AG10803 (cell line): ENCODE measurements around the gene SMOC2.

Experiments
- DNase-seq: peaks from one replicate; pipeline ENCODE4 v3.0.0; 2010; ENCODE audit warnings: low read depth
- H3K4me3 ChIP-seq: 2 replicates; pipeline ENCODE4 v1.5.1; 2011; ENCODE audit warnings: mild to moderate bottlenecking, low read length, control low read depth
- TF ChIP-seq, protein P1 (sequence below): conservative IDR thresholded peaks from 2 replicates; pipeline ENCODE4 v1.5.1; 2011; ENCODE audit warnings: mild to moderate bottlenecking, low read length, control low read depth, inconsistent platforms

Gene SMOC2

DNA sequence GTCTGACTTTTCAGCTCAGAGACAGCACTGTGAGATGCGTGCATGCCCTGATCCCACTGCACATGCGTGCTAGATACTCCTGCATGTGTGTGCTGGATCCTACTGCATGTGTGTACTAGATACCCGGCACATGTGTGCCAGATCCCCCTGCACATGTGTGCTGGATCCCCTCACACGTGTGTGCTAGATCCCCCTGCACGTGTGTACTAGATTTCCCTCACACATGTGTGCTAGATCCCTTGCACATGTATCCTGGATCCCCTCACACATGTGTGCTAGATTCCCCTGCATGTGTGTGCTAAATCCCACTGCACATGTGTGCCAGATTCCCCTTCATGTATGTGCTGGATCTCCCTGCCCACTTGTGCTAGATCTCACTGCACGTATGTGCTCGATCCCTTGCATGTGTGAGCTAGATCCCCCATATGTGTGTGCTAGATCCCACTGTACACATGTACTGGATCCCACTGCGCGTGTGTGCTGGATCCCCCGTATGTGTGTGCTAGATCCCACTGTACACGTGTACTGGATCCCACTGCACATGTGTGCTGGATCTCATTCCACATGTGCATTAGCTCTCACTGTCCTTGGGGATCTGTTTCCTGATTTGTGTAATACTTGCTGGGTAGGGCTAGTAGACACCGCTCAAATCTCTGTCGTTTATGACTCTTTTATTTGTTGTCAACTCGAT is 214.6 kb downstream of the SMOC2 start:
- no peak for DNase-seq
- no peak overlapping the region for H3K4me3 ChIP-seq
- TF ChIP-seq, protein P1, sequence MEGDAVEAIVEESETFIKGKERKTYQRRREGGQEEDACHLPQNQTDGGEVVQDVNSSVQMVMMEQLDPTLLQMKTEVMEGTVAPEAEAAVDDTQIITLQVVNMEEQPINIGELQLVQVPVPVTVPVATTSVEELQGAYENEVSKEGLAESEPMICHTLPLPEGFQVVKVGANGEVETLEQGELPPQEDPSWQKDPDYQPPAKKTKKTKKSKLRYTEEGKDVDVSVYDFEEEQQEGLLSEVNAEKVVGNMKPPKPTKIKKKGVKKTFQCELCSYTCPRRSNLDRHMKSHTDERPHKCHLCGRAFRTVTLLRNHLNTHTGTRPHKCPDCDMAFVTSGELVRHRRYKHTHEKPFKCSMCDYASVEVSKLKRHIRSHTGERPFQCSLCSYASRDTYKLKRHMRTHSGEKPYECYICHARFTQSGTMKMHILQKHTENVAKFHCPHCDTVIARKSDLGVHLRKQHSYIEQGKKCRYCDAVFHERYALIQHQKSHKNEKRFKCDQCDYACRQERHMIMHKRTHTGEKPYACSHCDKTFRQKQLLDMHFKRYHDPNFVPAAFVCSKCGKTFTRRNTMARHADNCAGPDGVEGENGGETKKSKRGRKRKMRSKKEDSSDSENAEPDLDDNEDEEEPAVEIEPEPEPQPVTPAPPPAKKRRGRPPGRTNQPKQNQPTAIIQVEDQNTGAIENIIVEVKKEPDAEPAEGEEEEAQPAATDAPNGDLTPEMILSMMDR: no peak

DNA sequence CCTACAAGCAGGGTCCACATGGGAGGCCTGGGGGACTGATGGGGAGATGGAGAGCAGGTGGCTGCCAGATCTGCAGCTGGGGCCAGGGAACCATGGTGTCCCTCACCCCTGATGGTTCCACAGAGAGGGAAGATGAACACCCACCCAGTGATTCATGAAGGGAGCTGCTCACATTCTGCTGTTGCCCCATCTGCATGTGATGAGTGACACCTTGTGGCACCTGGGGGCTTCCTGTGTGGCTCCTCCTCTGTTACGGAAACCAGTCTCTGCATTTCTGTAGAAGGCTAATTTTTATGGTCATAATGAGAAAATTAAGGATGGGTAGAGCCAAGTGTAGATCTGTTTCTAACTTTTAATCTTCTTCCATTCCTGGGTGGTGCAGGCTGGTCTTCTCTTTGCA is 217.1 kb downstream of the SMOC2 start:
- no peak overlapping the region for H3K4me3 ChIP-seq
- TF ChIP-seq, protein P1: no peak
- DNase-seq: no peak

DNA sequence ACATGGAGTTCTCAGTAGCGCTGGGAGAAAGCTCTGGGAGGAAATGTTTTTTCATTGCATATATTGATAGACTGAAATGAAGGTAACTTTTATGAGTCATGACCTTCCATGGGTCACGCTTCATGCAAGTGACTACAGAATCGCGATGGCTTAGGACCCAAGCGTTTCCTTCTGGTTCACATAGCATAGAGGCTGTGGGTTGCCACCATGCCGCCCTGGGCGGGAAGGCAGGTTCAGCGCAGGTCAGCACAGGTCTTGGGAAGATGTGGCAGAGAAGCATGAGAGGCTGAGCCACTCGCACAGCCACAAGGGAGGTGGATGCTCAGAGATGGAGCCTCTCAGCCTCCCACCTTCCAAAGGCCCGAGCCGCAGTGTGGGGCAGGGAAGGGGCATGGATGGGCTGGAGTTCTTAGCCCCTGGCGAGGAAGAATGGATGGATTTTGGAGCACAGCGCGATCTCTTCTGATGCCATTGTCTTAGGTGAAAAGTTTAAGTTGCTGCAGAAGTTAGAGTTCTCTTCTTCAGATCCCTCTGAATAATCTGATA is 219.5 kb downstream of the SMOC2 start:
- H3K4me3 ChIP-seq: no peak overlapping the region
- TF ChIP-seq, protein P1: no peak

DNA sequence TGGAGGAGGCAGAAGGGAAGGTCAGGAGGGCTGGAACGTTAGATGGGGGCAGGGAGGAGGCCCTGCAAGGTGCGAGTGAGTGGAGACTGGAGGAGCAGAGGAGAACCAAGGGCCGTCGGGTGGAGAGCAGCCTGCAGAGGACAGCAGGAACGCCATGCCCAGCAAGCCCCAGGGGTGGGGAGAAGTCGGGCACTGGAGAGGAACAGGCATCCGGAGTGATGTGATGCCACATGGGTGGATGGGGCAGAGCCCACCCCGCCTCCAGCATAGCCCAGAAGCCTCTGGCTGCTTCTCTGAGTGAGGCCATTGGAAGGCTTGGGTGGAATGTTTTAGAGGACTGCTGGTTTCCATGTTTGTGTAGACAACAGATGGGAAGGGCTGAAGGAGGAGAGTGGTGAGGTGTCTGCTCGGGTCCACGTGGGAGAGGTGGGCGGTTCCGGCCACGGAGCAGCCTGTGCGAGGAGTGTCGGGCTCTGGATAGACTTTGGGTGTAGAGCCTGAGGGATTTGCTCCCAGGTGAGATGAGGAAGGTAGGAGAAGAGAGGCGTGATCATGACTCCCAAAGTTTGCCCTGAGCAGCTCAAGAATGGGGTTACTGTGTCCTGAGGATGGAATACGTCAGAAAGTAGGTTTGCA is 221.4 kb downstream of the SMOC2 start:
- TF ChIP-seq, protein P1: no peak
- no peak for DNase-seq
- no peak overlapping the region for H3K4me3 ChIP-seq

More for the DNA sequence above, 219.5 kb downstream of the SMOC2 start:
- no peak for DNase-seq

DNA sequence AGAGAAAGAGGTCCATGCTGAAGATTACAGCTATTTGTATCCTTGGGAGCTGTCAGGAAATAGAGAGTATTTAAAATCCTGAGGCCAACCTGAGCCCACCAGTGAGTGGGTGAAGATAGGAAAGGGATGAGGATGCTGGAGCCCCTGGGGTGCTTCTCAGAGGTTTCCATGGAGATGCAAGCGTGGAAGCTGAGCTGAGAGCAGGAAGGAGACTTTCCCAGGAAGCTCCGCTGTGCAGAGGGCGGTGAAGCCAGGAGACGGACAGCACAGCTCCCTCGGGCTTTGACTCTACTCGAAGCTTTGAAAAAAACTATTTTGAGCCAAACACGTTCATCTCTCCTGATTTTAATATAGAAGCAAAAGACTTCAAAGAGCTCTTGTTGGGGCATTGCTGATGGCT is 222.1 kb downstream of the SMOC2 start:
- no peak for DNase-seq
- TF ChIP-seq, protein P1: no peak
- no peak overlapping the region for H3K4me3 ChIP-seq

DNA sequence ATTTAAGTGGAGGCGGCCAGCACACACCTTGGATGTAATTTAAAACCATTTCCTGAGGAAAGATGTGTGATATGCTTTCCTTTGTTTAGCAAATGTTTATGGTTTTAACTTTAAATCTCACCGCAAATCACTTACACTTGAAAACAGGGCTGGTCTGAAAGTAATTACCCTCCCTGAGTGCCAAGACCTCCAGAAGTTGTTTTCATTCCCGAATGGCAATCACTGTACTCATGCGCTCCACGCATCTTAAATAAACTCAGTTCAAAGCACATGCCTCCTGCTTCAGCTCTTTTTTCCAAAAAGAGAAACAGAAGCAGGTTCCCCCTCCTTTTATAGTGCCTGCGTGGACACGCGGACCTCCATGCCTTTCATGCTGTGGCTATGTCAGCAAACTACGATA is 224.0 kb downstream of the SMOC2 start:
- no peak overlapping the region for H3K4me3 ChIP-seq
- no peak for DNase-seq
- TF ChIP-seq, protein P1: no peak

DNA sequence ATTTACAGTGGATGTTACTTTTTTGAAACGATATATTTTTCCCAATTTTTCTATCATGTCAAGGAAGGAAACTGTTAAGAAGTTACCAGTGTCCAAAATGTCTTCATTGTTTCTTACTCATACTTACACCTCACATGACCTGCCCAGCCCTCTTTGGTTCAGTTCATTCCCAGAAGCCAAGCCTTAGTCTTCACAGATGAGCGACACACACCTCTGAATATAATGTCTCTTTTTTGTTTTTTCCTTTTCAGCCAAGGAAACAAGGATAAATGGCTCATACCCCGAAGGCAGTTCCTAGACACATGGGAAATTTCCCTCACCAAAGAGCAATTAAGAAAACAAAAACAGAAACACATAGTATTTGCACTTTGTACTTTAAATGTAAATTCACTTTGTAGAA is 225.2 kb downstream of the SMOC2 start:
- H3K4me3 ChIP-seq: no peak overlapping the region
- DNase-seq: no peak
- TF ChIP-seq, protein P1: no peak
